Mesenchymal stem cell (in vitro differentiated cells and primary cell): ENCODE measurements around the gene ADAM33.

ENCODE experiments used
- DNase-seq: peaks from one replicate; pipeline ENCODE4 v3.0.0-alpha.2; 2013
- H2AFZ ChIP-seq: one replicate; pipeline ENCODE4 v1.6.1; 2013; ENCODE audit warnings: low read depth, mild to moderate bottlenecking, control low read depth, inconsistent platforms, low read length, moderate library complexity
- H2AK5ac ChIP-seq: 2 replicates; pipeline ENCODE4 v1.6.1; 2013; ENCODE audit warnings: low read length, moderate library complexity, mild to moderate bottlenecking, inconsistent platforms; ENCODE audit not compliant: severe bottlenecking
- H2BK120ac ChIP-seq: one replicate; pipeline ENCODE4 v1.6.1; 2013; ENCODE audit warnings: low read depth, mild to moderate bottlenecking, inconsistent platforms, low read length, moderate library complexity
- H2BK12ac ChIP-seq, 2 experiments: one replicate each; pipeline ENCODE4 v1.6.1; 2013; ENCODE audit warnings: inconsistent platforms in 2 of 2, low read length in 2 of 2, mild to moderate bottlenecking in 2 of 2, moderate library complexity in 2 of 2, control low read depth in 1 of 2
- H2BK15ac ChIP-seq: one replicate; pipeline ENCODE4 v1.6.1; 2013; ENCODE audit warnings: mild to moderate bottlenecking, low read depth, inconsistent platforms; ENCODE audit not compliant: poor library complexity, severe bottlenecking
- H2BK5ac ChIP-seq: 2 replicates; pipeline ENCODE4 v1.6.1; 2013; ENCODE audit warnings: low read depth, mild to moderate bottlenecking, low read length, control low read depth, inconsistent platforms; ENCODE audit not compliant: poor library complexity, severe bottlenecking
- H3K14ac ChIP-seq, 2 experiments: one replicate each; pipeline ENCODE4 v1.6.1; 2013; ENCODE audit warnings: inconsistent platforms in 2 of 2, low read length in 2 of 2, control low read depth in 1 of 2, mild to moderate bottlenecking in 1 of 2, moderate library complexity in 1 of 2
- H3K18ac ChIP-seq, 2 experiments: one replicate each; pipeline ENCODE4 v1.6.1; 2013; ENCODE audit warnings: inconsistent platforms in 2 of 2, low read length in 2 of 2, control low read depth in 1 of 2, low read depth in 1 of 2, mild to moderate bottlenecking in 1 of 2
- H3K23ac ChIP-seq, 2 experiments: one replicate each; pipeline ENCODE4 v1.6.1; 2013; ENCODE audit warnings: inconsistent platforms in 2 of 2, low read length in 2 of 2, mild to moderate bottlenecking in 2 of 2, moderate library complexity in 2 of 2, control low read depth in 1 of 2
- H3K27ac ChIP-seq: 2 replicates; pipeline ENCODE4 v1.5.1; 2013; ENCODE audit warnings: mild to moderate bottlenecking, moderate library complexity, low read length, control low read depth, inconsistent platforms; ENCODE audit not compliant: poor library complexity, severe bottlenecking
- H3K27me3 ChIP-seq, 2 experiments: 2 replicates each; pipeline versions ENCODE4 v1.6.1 to v1.7.0; 2013; ENCODE audit warnings: low read length in 2 of 2, mild to moderate bottlenecking in 2 of 2, moderate library complexity in 2 of 2, control low read depth in 1 of 2, inconsistent platforms in 1 of 2; ENCODE audit not compliant: control insufficient read depth in 1 of 2, insufficient read depth in 1 of 2
- H3K36me3 ChIP-seq, 2 experiments: 2 replicates each; pipeline versions ENCODE4 v1.6.1 to v1.7.0; 2013; ENCODE audit warnings: low read length in 2 of 2, control low read depth in 1 of 2, inconsistent platforms in 1 of 2, low read depth in 1 of 2, mild to moderate bottlenecking in 1 of 2; ENCODE audit not compliant: insufficient read depth in 2 of 2, control insufficient read depth in 1 of 2
- H3K4ac ChIP-seq, 2 experiments: one replicate each; pipeline ENCODE4 v1.6.1; 2013; ENCODE audit warnings: inconsistent platforms in 2 of 2, low read length in 2 of 2, mild to moderate bottlenecking in 2 of 2, moderate library complexity in 2 of 2, control low read depth in 1 of 2, low read depth in 1 of 2
- H3K4me1 ChIP-seq: 2 replicates; pipeline ENCODE4 v1.6.1; 2013; ENCODE audit warnings: low read depth, low read length, control low read depth; ENCODE audit not compliant: control insufficient read depth, insufficient read depth
- H3K4me2 ChIP-seq: 2 replicates; pipeline ENCODE4 v1.6.1; 2013; ENCODE audit warnings: low read length, mild to moderate bottlenecking, inconsistent platforms; ENCODE audit not compliant: poor library complexity, severe bottlenecking
- H3K4me3 ChIP-seq, 2 experiments: 2 replicates each; pipeline versions ENCODE4 v1.5.1 to v1.7.0; 2013; ENCODE audit warnings: low read length in 2 of 2, mild to moderate bottlenecking in 2 of 2, control low read depth in 1 of 2, low read depth in 1 of 2; ENCODE audit not compliant: insufficient read depth in 1 of 2
- H3K79me1 ChIP-seq: replicated peaks from 2 replicates; pipeline ENCODE4 v1.6.1; 2013; ENCODE audit warnings: mild to moderate bottlenecking, control low read depth, low read length, inconsistent platforms; ENCODE audit not compliant: poor library complexity, severe bottlenecking
- H3K9ac ChIP-seq: 2 replicates; pipeline ENCODE4 v1.7.0; 2013; ENCODE audit warnings: mild to moderate bottlenecking, low read length, moderate library complexity
- H3K9me3 ChIP-seq: 2 replicates; pipeline ENCODE4 v1.7.0; 2013; ENCODE audit warnings: mild to moderate bottlenecking, low read length; ENCODE audit not compliant: control insufficient read depth
- H4K8ac ChIP-seq: one replicate; pipeline ENCODE4 v1.6.1; 2013; ENCODE audit warnings: inconsistent platforms, mild to moderate bottlenecking, low read length, moderate library complexity
- H4K91ac ChIP-seq: one replicate; pipeline ENCODE4 v1.6.1; 2013; ENCODE audit warnings: mild to moderate bottlenecking, low read length, inconsistent platforms
- WGBS: methylation state at CpG from one replicate; pipeline ENCODE4 v1.1.7; 2013; ENCODE audit warnings: mixed read lengths; 5-methylcytosine and 5-hydroxymethylcytosine counted together

Gene ADAM33

GRCh38 chr20:3729378-3729777 is 47.6 kb upstream of the ADAM33 start:
- H3K14ac ChIP-seq: no peak overlapping the region
- no peaks in the 10 kb centered on the region for H3K36me3 ChIP-seq
- H2BK12ac ChIP-seq: no peak overlapping the region
- no peak overlapping the region for H3K9ac ChIP-seq
- H3K79me1 ChIP-seq: no peaks in the 10 kb centered on the region
- no peak overlapping the region for H2BK5ac ChIP-seq
- H3K4me1 ChIP-seq: peaks cover 6% of the 10 kb centered on the region
- no peak overlapping the region for H4K91ac ChIP-seq
- H3K27me3 ChIP-seq: peaks cover 27 to 71% of the 10 kb centered on the region in 2 experiments
- H2AK5ac ChIP-seq: no peak overlapping the region
- no peak overlapping the region for H2AFZ ChIP-seq
- H3K4me2 ChIP-seq: no peak overlapping the region
- no peak for DNase-seq
- H3K4me3 ChIP-seq: no peak overlapping the region
- H3K27ac ChIP-seq: no peak overlapping the region
- 92% methylated on average over 6 of the region's 6 CpGs for WGBS
- H3K9me3 ChIP-seq: no peaks in the 10 kb centered on the region
- H3K18ac ChIP-seq: no peak overlapping the region
- no peak overlapping the region for H2BK120ac ChIP-seq
- H3K23ac ChIP-seq: no peak overlapping the region
- H4K8ac ChIP-seq: no peak overlapping the region
- H3K4ac ChIP-seq: no peak overlapping the region
- no peak overlapping the region for H2BK15ac ChIP-seq

- Histone ChIP-seq H3K79me1 (no peaks in the 10 kb centered on the region), H3K4ac (no peak overlapping the region), H3K27ac (no peak overlapping the region), H3K36me3 (no peaks in the 10 kb centered on the region), H2BK120ac (no peak overlapping the region), H3K14ac (no peak overlapping the region), H2BK5ac (no peak overlapping the region), H2AK5ac (no peak overlapping the region), H3K23ac (no peak overlapping the region), H3K27me3 (peaks cover 22 to 67% of the 10 kb centered on the region in 2 experiments), H3K4me2 (no peak overlapping the region), H3K4me3 (no peak overlapping the region), H4K8ac (no peak overlapping the region), H2BK12ac (no peak overlapping the region), H3K18ac (no peak overlapping the region), H2BK15ac (no peak overlapping the region), H3K4me1 (peaks cover 6% of the 10 kb centered on the region), H3K9me3 (no peaks in the 10 kb centered on the region), H2AFZ (no peak overlapping the region), H3K9ac (no peak overlapping the region), H4K91ac (no peak overlapping the region)
- DNase-seq: no peak
- WGBS: 86% methylated on average over 3 of the region's 3 CpGs
Measured at GRCh38 chr20:3728876-3729275, 47.1 kb upstream of the ADAM33 start.

- no peak overlapping the region for H3K18ac ChIP-seq
- DNase-seq: no peak
- H3K9me3 ChIP-seq: no peaks in the 10 kb centered on the region
- no peak overlapping the region for H3K14ac ChIP-seq
- no peak overlapping the region for H2BK15ac ChIP-seq
- H3K79me1 ChIP-seq: no peaks in the 10 kb centered on the region
- no peak overlapping the region for H2BK12ac ChIP-seq
- no peak overlapping the region for H3K4ac ChIP-seq
- H3K27ac ChIP-seq: no peak overlapping the region
- no peak overlapping the region for H2AK5ac ChIP-seq
- H2AFZ ChIP-seq: no peak overlapping the region
- H2BK120ac ChIP-seq: no peak overlapping the region
- no peak overlapping the region for H4K91ac ChIP-seq
- no peak overlapping the region for H2BK5ac ChIP-seq
- peaks cover 6% of the 10 kb centered on the region for H3K4me1 ChIP-seq
- H4K8ac ChIP-seq: no peak overlapping the region
- H3K4me3 ChIP-seq: no peak overlapping the region
- peak overlapping the region; percentile 84 for H3K9ac ChIP-seq
- 87% methylated on average over 5 of the region's 5 CpGs for WGBS
- H3K27me3 ChIP-seq: peaks cover 18 to 64% of the 10 kb centered on the region in 2 experiments
- no peak overlapping the region for H3K23ac ChIP-seq
- H3K36me3 ChIP-seq: no peaks in the 10 kb centered on the region
- no peak overlapping the region for H3K4me2 ChIP-seq
Measured at GRCh38 chr20:3728354-3728753, 46.5 kb upstream of the ADAM33 start.

GRCh38 chr20:3727401-3728021 is 45.7 kb upstream of the ADAM33 start:
- Histone ChIP-seq H3K4ac (no peak overlapping the region), H3K9me3 (no peaks in the 10 kb centered on the region), H3K14ac (no peak overlapping the region), H4K8ac (no peak overlapping the region), H3K27me3 (peaks cover 10 to 56% of the 10 kb centered on the region in 2 experiments), H3K79me1 (no peaks in the 10 kb centered on the region), H4K91ac (no peak overlapping the region), H3K18ac (no peak overlapping the region), H3K4me1 (peaks cover 3% of the 10 kb centered on the region), H3K4me3 (peak overlapping the region in 1 of 2 experiments; percentile 63), H2BK120ac (no peak overlapping the region), H2AK5ac (no peak overlapping the region), H3K23ac (no peak overlapping the region), H3K27ac (no peak overlapping the region), H3K9ac (peak overlapping the region; percentile 84), H3K4me2 (no peak overlapping the region), H2BK5ac (no peak overlapping the region), H2AFZ (no peak overlapping the region), H2BK12ac (no peak overlapping the region), H2BK15ac (no peak overlapping the region), H3K36me3 (no peaks in the 10 kb centered on the region)
- 78% methylated on average over 11 of the region's 11 CpGs for WGBS
- DNase-seq: no peak
